MM.1S (cell line): ENCODE results near the gene TRAPPC12.

Experiments used
- CTCF ChIP-seq: fragments of 300-600 bp; sonication (generic); IDR thresholded peaks from 2 replicates; pipeline ENCODE4 v1.5.1; 2016; ENCODE audit warnings: antibody characterized with exemption, low read length, mixed read lengths
- EZH2 ChIP-seq: fragments of 300-600 bp; sonication (generic); optimal IDR thresholded peaks from 2 replicates; pipeline ENCODE3; 2017; ENCODE audit warnings: low read depth, mild to moderate bottlenecking, antibody characterized with exemption, low read length, mixed read lengths

DNA sequence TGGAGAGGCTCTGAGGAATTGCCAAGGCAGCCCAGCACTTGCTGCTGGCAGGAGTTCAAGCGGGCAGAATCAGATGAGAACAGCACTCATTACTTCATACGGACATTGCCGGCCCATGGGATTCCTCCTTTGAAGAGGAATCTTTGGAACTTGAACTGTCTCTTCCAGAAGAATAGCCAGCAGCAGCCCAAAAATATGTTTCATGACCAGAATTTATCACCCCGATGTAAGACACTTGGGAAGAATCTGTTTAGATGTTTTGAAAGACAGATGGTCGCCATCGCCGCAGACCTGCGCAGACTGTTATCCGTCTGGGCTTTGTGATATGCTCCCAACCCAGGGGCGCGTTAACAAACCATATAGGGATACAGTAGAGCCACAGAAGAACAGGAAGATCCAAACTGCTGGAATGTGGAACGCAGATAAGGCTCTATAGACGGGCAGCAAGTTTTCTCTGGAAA, 143.5 kb downstream of the TRAPPC12 start:
- TF ChIP-seq CTCF = no peak
- TF ChIP-seq EZH2 = no peak
